ENCODE results near the gene DLG5.

DNA sequence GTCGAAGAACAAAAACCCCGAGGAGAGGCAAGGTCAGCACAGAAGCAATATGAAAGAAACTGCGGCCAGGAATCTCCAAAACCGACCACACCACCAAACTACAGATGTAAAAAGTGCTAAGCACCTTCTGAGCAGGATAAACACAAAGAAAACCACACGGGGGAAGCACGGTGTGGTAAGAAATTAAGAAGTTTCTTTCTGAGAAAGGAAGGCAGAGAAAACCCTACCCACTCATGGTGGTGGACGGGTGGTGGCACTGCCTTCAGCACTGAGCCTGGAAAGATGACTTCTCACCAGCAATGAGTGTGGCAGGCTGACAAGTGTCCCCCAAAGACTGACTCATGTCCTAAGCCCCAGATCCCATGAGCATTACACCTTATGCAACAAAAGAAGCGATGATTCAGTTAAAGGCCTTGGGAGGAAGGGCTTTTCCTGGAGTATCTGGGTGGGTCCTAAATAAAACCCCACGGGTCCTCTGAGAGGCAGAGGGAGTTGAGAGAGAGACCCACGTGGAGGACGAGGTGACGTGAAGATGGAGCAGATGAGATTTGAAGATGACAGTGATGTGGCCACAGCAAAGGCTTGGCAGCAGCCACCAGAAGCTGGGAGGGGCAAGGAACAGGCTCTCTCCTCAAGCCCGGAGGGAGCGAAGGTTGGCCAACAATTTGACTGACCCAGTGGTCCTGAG lies 124.9 kb downstream of the DLG5 start:
- TF ChIP-seq ZNF501 (tag by site-specific recombination; IDR thresholded peaks at IDR 0.05) (no peak), ZNF114 (tag by site-specific recombination; IDR thresholded peaks at IDR 0.05) (no peak), ZBTB20 (tag by site-specific recombination; IDR thresholded peaks at IDR 0.05) (no peak)

Measured in HEK293 (cell line).